ENCODE data around the gene LRRC32.

The LRRC32 gene

GRCh38 chr11:76698321-76699043 is 27.9 kb upstream of the LRRC32 start:
- DNase-seq, result no peak

GRCh38 chr11:76696756-76697155 is 26.2 kb upstream of the LRRC32 start:
- DNase-seq, result no peak

- no peak for DNase-seq
Observed at GRCh38 chr11:76695771-76696170, 25.2 kb upstream of the LRRC32 start.

- no peak for DNase-seq
Observed at GRCh38 chr11:76695133-76695532, 24.6 kb upstream of the LRRC32 start.

- DNase-seq, result no peak
Observed at GRCh38 chr11:76694664-76695063, 24.1 kb upstream of the LRRC32 start.

GRCh38 chr11:76693806-76694205 is 23.3 kb upstream of the LRRC32 start:
- no peak for DNase-seq

GRCh38 chr11:76692956-76693355 is 22.4 kb upstream of the LRRC32 start:
- DNase-seq, result no peak

- no peak for DNase-seq
Observed at GRCh38 chr11:76691655-76692054, 21.1 kb upstream of the LRRC32 start.

- no peak for DNase-seq
Observed at GRCh38 chr11:76690736-76691135, 20.2 kb upstream of the LRRC32 start.

- DNase-seq, result no peak
Observed at GRCh38 chr11:76689313-76690260, 19.0 kb upstream of the LRRC32 start.

- no peak for DNase-seq
Observed at GRCh38 chr11:76688146-76688545, 17.6 kb upstream of the LRRC32 start.

- DNase-seq, result no peak
Observed at GRCh38 chr11:76686261-76687079, 15.9 kb upstream of the LRRC32 start.

GRCh38 chr11:76685831-76686230 is 15.3 kb upstream of the LRRC32 start:
- no peak for DNase-seq

- DNase-seq, result no peak
Observed at GRCh38 chr11:76685237-76685636, 14.7 kb upstream of the LRRC32 start.

- no peak for DNase-seq
Observed at GRCh38 chr11:76684516-76684915, 14.0 kb upstream of the LRRC32 start.

- no peak for DNase-seq
Observed at GRCh38 chr11:76683161-76684095, 12.9 kb upstream of the LRRC32 start.

GRCh38 chr11:76682684-76683083 is 12.1 kb upstream of the LRRC32 start:
- no peak for DNase-seq

- no peak for DNase-seq
Observed at GRCh38 chr11:76682106-76682505, 11.6 kb upstream of the LRRC32 start.

- DNase-seq, result peak; percentile 62
Observed at GRCh38 chr11:76680518-76681425, 10.2 kb upstream of the LRRC32 start.

GRCh38 chr11:76678321-76678720 is 7.8 kb upstream of the LRRC32 start:
- no peak for DNase-seq

- no peak for DNase-seq
Observed at GRCh38 chr11:76677458-76677765, 6.9 kb upstream of the LRRC32 start.

All from activated naive CD4-positive, alpha-beta T cell treated with Interleukin-2 at 50 U/mL for 16 hours (primary cell).